Measurements from ENCODE around the gene LCORL.
"Not testable (repeated sequence)": the region's sequence is repeated elsewhere in the genome, so short reads cannot be mapped to it uniquely, and the experiment has no call there.

Gene LCORL

DNA sequence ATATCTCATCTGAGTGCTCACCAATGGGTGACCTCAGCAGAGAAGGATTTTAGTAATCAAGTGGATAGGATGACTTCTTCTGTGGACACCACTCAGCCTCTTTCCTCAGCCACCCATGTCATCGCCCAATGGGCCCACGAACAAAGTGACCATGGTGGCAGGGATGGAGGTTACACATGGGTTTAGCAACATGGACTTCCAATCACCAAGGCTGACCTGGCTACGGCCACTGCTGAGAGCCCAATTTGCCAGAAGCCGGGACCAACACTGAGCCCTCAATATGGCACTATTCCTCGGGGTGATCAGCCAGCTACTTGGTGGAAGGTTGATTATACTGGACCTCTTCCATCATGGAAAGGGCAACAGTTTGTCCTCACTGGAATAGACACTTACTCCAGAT lies 97.4 kb downstream of the LCORL start:
- no peak for DNase-seq

DNA sequence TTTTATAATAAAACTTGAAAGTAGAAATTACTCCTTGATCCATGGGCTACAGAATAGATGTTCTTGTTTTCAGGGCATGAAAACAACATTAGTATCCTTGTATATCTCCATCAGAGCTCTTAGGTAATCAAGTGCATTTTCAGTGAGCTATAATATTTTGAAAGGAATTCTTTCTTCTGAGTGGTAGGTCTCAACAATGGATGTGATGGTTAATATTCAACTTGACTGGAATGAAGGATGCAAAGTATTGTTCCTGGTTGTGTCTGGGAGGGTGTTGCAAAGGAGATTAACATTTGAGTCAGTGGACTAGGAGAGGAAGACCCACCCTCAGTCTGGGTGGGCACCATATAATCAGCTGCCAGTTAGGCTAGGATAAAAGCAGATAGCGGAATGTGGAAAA lies 100.1 kb downstream of the LCORL start:
- no peak for DNase-seq

DNA sequence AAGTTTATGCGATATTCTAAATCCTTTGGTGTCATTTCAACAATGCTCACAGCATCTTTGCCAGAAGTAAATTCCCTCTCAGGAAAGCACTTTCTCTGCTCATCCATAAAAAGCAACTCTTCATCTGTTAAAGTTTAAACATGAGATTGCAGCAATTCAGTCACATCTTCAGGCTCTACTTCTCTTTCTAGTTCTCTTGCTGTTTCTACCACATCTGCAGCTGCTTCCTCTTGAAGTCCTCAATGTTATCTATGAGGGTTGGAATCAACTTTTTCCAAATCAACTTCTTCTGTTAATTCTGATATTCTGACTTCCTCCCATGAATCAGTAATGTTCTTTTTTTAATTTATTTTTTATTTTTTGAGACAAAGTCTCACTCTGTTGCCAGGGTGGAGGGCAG lies 100.9 kb downstream of the LCORL start:
- DNase-seq, result no peak

DNA sequence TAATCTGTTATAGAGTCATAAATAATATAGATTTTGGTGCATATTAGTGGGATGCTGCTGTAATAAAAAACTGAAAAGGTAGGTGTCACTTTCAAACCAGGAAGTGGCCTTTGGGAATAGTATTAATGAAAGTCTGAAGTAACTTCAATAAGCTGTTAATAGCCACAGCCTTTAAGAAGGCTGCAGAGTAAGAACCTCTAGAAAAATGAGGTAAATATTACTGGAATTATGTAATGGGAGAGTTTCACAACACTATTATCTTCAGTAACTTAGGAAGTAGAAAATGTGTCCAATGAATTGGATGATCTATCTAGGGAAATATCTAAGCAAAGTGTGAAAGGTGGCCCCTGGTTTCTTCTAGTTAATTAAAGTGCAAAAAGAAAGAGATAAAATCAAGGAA lies 106.1 kb downstream of the LCORL start:
- DNase-seq, result no peak

DNA sequence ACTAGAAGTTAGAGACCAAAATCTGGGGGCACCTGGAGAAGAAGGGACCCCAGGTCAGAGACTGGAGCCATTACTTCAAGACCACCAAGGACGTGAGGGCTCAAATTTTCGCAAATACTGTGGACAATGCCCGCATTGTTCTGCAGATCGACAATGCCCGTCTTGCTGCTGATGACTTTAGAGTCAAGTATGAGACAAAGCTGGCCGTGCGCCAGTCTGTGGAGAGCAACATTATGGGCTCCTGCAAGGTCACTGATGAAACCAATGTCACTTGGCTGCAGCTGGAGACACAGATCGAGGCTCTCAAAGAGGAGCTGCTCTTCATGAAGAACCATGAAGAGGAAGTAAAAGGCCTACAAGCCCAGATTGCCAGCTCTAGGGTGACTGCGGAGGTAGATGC lies 109.5 kb downstream of the LCORL start:
- no peak for DNase-seq

DNA sequence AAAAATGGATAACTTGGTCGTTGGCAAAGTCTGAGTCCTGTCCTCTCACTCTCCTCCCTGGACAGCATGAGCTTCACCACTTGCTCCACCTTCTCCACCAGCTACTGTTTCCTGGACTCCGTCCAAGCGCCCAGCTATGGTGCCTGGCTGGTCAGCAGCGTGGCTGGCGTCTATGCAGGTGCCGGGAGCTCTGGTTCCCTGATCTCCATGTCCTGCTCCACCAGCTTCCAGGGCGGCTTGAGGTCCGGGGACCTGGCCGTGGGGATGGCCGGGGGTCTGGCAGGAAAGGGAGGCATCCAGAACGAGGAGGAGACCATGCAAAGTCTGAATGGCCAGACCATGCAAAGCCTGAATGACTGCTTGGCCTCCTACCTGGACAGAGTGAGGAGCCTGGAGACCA lies 109.9 kb downstream of the LCORL start:
- no peak for DNase-seq

DNA sequence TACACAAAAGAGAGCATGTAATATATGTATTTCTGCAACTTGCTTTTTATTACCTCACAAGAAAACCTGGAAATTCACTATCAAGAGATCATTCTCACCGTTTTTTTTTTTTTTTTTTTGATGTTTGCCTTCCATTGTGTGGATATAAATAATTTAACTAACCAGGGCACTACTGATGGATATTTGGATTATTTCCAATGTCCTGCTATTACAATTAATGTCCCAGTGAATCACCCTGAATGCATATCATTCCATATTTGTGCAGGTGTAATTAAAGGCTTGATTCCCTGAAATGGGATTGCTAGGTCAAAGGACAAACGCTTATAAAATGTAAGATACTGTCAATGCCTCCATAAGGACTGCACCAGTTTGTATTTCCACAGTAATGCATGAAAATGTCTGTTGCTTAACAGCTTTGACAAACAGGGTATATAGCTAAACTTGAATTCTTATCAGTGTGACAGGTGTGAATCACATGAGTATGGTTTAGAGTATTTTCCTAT lies 123.0 kb downstream of the LCORL start:
- DNase-seq, result no peak

DNA sequence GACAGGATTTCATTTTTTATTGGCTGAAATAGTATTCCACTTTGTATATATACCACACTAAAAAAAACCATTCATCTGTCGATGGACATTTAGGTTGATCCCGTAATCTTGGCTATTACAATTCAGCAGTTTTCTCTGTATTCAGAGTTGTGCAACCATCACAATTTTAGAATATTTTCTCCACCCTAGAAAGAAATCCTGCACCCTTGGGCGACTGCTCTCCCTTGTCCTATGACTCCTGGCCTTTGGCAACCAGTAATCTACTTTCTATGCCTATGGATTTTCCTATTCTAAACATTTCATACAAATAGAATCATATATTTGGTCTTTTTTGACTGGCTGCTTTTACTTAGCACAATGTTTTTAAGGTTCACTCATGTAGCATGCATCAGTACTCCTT lies 126.1 kb downstream of the LCORL start:
- no peak for DNase-seq

DNA sequence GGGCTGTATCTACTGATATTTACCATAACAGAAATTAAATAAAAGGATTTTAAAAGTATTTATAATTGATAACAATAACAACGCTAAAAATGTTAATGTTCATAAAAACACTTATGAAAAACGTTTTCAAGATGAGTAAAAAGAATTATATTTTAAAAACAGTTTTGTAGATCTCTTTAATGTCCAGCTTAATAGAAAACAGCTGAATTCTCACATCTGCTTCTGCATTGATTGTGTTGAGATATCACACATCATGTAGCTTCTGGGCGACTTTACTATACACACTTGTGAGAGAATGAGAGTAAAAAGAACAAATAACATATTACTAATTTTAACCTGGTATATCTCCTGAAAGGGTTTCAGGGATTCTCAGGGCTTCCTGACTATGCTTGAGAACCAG lies 127.1 kb downstream of the LCORL start:
- no peak for DNase-seq

DNA sequence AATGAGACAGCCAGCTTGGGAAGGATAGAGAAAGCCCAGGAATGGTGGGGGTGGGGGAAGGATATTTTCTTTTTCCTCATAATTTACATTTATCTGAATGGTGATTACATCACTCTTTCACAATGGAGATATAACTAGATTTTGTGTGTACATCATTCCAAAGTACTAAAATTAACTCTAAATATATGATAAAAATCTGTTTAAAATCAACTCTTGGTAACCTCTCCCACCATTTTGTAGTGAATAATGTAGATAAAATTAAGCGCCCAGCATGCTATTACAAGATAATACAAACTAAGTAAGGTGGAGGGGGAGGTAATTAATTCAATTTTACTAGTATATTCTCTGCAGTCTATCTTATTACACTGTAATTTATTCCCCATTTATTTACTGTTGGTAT lies 131.9 kb downstream of the LCORL start:
- no peak for DNase-seq

DNA sequence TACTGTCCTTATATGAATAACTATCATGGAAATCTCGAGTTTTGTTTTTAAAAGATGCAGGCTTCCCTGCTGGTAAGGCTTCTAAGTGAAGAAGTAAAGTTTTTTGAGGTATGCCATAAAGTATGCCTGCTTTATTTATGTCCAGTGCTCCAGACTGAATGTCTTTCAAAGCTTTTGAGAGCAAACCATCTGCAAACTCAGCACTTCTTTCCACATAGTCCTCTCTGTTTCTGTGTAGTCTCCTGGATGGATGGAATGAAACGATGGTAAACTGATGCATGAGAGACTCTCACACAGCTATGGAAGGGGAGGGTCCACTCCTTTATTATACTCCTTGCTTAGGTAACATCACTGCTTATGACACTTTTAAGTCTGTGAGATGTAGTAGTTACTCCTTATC lies 137.0 kb downstream of the LCORL start:
- DNase-seq, result no peak

DNA sequence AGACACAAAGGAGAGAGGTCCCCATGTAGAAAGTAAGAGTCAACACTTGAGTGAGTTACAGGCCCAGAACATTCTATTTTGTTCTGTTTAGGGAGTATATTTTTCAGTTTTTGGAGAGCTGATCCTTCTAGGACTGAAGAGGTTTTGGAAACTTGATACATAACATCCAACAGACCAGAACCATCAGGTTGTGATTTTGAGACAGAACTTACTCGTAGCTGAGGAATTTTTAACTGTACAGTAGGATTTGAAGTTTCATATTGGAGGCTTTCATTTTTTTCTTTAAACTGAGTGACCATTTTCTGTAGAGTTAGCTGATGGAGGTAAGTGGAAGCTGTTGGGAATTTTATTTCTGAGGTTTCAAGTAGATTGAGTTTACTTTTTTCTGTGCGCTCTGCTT lies 137.5 kb downstream of the LCORL start:
- no peak for DNase-seq

DNA sequence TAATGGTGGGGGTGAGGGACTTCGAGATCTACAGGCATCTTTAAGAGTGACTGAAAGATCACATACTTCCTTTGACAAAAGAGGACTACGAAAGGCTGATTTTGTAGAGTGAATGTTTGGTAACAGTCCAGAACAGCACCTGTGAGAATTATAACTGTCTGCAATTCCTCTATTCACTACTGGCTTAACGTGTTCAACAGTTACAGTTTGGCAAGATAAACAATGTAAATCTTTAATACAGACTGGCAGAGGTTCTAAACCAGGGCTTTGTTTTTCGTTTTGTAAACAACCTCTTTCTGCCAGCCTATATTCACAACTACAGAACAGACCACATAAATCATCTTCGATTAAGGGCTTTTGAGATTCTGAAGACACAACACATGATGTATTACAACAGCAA lies 143.9 kb downstream of the LCORL start:
- no peak for DNase-seq

DNA sequence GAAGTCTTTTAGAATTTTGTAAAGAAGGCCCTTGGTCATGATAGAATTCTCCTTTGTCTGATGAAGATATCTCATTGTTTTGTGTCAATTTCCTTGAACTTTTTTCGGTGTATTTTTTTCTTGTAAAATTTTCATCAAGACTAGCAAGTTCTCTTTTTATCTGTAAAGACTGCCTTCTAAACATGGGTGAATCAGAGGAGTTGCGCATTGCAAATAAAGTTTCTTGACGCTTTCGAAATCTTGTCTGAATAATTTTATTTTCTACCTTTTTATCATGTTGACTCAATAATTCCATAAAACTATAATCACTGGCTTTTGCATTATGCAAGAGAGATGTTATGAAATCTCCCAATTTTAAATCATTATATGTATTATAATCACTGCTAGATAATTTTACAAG lies 144.6 kb downstream of the LCORL start:
- no peak for DNase-seq

DNA sequence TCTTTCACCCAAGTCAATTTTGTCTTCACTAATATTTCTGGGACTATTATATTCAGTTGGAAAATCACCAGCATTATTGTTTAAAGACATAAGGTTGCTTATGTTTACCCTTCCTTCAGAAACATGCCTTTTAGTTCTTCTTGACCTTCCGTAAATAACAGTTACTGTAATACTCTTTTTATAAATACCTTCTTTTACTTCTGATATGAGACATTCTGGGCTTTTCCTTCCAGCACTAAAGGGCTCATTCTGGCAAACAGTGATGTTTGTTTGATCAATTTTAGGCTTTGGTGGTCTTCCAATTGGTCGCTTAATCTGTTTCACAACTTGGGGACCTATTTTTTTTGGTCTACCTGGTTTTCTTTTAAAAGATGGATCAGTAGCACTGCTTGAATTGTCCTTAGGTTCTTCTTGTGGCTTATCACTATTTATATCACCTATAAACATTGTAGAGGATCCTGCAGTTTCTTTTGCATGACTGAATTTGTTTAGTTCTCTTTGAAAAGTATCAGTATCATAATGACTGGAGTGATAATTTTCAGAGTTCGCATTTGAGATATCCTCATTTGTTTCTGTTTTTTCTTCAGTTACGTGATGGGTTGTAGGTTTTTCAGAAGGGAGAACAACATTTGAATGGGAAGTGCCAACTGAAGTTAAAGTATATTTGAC lies 146.0 kb downstream of the LCORL start:
- no peak for DNase-seq

DNA sequence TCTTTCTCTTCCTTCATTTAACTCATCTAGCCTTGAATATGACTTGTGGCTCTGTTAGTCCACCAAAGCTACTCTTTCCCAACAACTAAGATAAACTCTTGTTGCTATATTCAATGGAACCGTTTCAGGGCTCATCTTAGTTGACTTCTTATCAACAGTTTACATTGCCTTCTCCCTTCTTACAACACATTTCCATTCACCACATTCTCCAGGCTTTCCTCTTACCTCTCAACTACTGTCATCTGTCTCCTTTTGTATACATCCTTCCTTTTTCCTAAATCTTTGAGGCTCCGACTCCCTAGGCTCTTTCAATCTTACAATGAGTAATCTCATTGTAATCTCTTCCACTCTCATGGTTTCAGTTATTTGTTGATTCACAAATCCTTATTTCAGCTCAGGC lies 152.2 kb downstream of the LCORL start:
- DNase-seq, result no peak

DNA sequence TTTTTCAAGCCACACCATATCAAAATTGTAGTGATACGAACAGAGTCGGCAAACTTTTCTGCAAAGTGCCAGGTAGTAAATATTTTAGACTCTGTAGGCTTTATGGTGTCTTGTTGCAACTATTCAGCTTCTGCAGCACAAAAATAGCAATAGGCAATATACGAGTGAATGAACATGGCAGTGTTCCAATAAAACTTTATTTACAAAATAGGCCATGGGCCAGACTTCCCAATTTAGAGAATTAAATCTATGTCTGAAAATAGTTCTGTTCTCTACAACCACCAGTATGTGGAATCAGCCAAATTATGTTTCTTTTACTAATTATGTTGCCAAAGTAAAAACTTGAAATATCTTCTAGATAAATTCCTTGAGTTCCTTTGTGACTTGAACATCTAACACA lies 154.3 kb downstream of the LCORL start:
- no peak for DNase-seq

DNA sequence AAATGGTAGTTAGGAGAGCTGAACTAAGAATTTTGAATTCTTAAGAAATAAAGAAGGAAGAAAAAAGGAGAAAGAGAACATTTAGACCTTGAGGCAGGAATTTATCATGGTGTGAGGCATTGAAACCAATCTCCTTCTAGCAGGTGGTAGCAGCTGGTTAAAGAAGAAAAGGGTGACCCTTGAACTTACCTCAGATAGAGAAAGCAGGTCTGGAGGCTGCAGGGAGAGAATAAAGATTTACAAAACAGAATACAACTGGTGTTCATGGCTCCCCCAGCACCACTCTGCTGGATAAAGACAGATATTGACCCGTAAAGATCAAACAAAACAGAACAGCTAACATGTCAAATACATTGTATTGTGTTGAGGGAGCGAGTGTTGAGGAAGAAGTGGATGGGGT lies 154.7 kb downstream of the LCORL start:
- no peak for DNase-seq

DNA sequence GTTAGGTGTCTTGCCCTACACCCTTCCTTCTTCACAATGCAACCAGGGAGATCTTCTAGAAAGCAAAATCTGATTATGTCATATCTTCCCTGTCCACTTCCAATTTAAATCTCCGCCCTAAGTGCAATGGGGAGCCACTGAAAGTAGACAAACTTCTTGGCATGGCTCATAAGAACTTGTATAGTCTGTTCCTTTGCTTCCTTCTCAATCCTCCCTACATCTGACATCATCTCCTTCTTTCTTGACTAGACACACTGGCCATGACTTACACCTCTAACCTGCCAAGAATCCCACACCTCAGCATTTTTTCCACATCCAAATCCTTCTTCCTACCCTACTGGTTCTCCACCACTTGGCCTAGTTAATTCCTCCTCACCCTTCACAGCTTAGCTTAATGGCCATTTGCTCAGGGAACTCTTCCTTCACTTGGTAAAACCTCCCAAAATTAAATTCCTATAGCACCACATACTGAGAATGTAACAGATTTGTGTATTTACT lies 155.6 kb downstream of the LCORL start:
- no peak for DNase-seq

DNA sequence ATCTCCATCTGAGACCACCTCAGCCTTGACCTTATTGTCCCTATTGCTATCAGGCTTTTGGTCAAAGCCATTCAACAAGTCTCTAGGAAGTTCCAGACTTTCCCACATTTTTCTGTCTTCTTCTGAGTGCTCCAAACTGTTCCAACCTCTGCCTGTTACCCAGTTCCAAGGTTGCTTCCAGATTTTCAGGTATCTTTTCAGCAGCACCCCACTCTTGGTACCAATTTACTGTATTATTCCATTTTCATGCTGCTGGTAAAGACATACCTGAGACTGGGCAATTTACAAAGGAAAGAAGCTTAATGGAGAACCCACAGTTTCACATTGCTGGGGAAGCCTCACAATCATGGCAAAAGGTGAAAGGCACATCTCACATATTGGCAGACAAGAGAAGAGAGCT lies 159.6 kb downstream of the LCORL start:
- not testable (repeated sequence) for DNase-seq

DNA sequence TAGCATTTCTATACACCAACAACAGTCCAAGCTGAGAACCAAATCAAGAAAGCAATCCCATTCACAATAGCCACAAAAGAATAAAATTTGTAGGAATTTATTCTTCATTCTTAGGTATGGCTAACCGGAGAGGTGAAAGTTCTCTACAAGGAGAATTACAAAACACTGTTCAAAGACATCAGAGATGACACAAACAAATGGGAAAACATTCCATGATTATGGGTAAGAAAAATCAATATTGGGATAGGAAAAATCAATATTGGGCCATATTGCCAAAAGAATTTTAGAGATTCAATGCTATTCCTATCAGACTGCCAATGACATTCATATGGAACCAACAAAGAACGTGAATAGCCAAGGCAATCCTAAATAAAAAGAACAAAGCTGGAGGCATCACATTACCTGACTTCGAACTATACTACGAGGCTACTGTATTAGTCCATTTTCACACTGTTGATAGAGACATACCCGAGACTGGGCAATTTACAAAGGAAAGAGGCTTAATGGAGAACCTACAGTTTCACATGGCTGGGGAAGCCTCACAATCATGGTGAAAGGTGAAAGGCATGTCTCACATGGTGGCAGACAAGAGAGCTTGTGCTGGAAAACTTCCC lies 161.7 kb downstream of the LCORL start:
- DNase-seq, result no peak

DNA sequence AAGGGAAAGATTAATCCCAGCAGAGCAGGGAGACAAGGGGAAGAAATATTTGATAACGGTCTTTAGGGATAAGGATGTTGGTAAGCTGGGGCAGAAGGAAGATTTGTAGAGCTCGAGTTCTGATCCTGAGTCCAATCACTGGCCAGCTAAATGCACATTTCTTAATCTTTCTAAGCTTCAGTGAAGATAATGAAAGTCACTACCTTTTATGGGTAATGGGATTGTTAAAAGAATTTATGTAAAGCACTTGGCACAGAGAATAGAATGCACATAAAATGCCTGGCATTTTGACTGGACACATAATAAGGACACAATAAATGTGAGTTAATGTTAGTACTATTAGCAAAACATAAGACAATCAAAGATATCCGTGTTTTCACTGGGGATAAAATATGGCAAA lies 167.5 kb downstream of the LCORL start:
- DNase-seq, result no peak

DNA sequence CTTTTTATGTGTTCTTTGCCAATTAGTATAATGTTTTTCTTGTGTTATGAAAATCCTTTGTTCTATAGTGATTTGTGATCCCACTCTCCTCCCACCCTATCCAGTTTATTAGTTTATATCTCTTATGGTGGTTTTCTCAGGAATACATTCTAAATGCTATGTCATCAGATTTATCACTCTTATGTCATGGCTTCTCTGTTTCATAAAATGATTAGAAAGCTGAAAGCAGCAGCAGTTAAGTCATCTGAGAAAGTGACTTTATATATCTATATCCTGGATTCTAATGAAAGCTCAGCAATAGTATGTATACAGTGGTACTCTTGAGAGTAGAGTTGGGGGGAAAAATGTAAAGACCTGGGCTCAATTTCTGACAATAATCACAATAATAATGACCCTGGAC lies 169.6 kb downstream of the LCORL start:
- DNase-seq, result no peak

DNA sequence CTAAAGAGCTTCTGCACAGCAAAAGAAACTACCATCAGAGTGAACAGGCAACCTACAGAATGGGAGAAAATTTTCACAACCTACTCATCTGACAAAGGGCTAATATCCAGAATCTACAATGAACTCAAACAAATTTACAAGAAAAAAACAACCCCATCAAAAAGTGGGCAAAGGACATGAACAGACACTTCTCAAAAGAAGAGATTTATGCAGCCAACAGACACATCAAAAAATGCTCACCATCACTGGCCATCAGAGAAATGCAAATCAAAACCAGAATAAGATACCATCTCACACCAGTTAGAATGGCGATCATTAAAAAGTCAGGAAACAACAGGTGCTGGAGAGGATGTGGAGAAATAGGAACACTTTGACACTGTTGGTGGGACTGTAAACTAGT lies 171.3 kb downstream of the LCORL start:
- DNase-seq, result not testable (repeated sequence)

DNA sequence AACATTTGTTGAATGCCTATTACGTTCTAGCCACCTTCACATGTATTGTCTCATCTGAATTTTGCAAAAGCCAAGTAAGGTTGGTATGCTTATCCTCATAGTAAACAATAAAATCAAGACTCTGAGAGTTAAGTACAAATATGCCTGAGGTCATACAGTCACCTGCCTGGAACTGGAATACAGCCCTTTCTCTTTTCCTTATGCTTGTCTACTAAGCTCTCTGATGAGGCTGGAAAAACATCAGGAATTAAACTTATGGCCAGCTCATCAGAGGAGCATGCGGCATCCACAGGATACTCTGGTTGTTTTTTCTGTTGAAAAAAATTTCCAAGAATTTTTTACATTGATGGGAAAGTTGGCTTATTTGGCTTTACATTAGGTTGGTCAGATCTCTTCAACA lies 175.3 kb downstream of the LCORL start:
- no peak for DNase-seq

Data from RPMI8226 (cell line).